GM18502 (cell line): ENCODE results near the gene SNX32.

Experiments
- ATAC-seq: cut with Tn5 transposase; IDR thresholded peaks from one replicate; pipeline ENCODE4 v1.9.1; 2021; ENCODE audit warnings: mild to moderate bottlenecking; ENCODE audit not compliant: unreplicated experiment, poor library complexity

SNX32 gene

GRCh38 chr11:65854852-65855837 lies 21.4 kb downstream of the SNX32 start:
- no peak for ATAC-seq

GRCh38 chr11:65855927-65856363 lies 22.2 kb downstream of the SNX32 start:
- ATAC-seq: no peak

- ATAC-seq: peak; percentile 21
Observed at GRCh38 chr11:65856689-65857499, 23.1 kb downstream of the SNX32 start.

DNA sequence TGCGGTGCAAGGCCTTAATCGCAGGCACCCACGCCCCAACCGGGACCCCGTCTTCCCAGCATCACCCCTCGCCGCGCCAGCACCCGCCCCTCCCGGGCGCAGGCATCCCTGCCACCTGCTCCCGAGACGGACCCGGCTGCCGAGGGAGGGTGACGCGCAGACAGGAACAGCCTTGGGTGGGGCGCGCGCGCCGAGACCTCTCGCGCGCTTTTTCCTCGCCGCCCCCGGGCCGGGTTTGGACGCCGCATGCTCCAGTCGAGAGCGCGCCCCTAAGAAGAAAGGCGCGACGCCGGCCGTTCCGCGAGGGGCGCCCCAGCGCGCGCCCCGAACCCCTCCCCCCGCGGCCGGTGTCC lies 23.7 kb downstream of the SNX32 start:
- ATAC-seq: peak; percentile 1

- peak; percentile 52 for ATAC-seq
Observed at GRCh38 chr11:65857853-65858680, 24.3 kb downstream of the SNX32 start, which contains the start of gene CFL1. Gene CFL1 (minus strand): TSS chr11:65858180. CDS start chr11:65858099, 81 bp downstream.

GRCh38 chr11:65858681-65859087 lies 24.9 kb downstream of the SNX32 start:
- no peak for ATAC-seq

- ATAC-seq: peak; percentile 58
Observed at GRCh38 chr11:65859095-65859811, 25.5 kb downstream of the SNX32 start.

GRCh38 chr11:65859812-65860277 lies 26.1 kb downstream of the SNX32 start:
- ATAC-seq: no peak

DNA sequence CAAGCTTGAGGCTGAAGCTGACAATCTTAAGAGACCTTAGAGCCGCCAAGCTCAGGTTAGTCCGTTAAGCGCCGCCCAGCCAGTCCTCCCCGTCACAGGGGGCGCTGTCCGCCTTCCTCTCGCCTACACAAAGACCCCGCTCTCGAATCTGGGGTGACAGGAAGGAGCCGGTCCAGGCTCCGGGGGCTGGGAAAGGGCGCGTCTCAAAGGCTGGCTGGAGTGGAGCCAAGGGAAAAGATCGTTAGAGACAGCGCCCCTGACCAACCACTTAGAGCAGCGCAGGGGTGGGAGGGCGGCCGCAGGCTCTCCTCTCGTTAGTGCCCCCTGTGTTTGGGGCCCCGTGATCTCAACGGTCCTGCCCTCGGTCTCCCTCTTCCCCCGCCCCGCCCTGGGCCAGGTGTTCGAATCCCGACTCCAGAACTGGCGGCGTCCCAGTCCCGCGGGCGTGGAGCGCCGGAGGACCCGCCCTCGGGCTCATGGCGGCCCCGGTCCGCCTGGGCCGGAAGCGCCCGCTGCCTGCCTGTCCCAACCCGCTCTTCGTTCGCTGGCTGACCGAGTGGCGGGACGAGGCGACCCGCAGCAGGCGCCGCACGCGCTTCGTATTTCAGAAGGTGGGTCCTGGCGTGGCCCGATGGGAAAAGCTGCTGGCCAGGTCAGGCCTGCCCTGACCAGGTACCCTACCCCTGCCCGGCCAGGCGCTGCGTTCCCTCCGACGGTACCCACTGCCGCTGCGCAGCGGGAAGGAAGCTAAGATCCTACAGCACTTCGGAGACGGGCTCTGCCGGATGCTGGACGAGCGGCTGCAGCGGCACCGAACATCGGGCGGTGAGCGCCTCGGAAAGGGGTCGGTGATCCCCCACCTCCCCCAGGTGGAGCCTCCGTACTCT lies 26.8 kb downstream of the SNX32 start, which contains the start of gene MUS81:
Gene MUS81, plus strand, starts transcription at position 156 of the 887 bp plus-strand sequence. Its CDS starts 321 bp downstream, at position 477.
- peak; percentile 27 for ATAC-seq

DNA sequence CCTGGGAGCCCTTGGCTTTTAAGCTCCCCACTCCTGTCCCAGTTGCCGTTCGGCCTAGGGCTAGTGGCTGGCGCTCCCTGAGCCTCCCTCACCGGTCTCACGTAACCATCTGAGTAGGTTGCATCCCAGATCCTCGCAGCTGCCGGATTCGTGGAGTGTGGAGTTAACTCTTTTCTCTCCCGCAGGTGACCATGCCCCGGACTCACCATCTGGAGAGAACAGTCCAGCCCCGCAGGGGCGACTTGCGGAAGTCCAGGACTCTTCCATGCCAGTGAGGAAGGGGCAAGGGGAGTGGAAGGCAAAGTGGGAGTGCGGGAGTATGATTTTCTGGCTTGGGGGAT lies 27.4 kb downstream of the SNX32 start:
- no peak for ATAC-seq

DNA sequence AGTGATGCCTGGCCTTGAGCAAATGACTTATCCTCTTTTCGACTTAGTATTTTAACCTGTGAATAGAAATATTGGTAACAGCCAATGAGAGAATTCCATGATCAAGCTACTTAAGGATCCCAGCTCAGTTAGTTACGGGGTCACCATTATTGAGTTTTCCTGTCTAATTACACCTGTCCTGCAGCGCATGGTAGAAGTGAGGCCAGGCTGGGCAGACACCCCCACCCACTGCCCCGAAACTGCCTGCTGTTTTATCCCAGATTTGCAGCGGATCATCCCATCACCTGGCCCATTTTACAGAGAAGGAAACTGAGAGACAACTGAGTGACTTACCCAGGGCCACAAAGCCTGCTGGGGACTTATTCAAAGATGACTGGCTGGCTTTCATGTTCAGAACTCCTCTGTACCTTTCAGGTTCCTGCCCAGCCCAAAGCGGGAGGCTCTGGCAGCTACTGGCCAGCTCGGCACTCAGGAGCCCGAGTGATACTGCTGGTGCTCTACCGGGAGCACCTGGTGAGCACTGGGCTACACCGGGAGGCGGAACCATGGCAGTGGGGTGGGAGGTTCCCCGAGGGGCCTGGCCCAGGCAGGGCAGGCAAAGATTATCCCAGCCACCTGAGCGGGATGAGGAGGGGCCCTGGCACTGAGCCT lies 27.9 kb downstream of the SNX32 start:
- ATAC-seq: no peak

GRCh38 chr11:65862191-65862735 lies 28.5 kb downstream of the SNX32 start:
- no peak for ATAC-seq

DNA sequence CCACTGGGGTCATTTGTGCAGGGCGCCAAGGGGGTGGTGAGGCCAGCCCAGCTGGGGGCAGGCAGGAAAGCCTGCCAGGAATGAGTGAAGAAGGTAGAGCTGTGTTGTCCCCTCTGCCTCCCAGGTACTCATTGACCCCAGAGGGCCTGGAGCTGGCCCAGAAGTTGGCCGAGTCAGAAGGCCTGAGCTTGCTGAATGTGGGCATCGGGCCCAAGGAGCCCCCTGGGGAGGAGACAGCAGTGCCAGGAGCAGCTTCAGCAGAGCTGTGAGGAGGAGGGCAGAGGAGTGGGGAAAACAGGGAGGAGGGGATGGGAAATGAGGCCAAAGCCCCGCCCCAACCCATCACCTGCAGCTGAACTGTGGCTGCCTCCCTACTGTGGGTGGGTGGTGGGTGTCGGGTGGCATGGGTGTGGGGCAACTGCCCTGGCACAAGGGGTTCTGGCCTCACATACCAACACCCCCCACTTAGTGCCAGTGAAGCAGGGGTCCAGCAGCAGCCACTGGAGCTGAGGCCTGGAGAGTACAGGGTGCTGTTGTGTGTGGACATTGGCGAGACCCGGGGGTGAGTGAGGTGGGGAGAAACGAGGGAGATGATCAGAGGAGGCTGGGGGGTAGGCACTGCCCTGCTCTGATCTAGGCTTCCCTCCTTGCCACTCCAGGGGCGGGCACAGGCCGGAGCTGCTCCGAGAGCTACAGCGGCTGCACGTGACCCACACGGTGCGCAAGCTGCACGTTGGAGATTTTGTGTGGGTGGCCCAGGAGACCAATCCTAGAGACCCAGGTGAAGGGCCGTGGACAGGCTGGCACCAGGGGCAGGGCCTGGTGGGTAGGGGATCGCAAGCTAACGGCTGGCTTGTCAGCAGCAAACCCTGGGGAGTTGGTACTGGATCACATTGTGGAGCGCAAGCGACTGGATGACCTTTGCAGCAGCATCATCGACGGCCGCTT lies 29.5 kb downstream of the SNX32 start:
- no peak for ATAC-seq

GRCh38 chr11:65863889-65864705 lies 30.3 kb downstream of the SNX32 start:
- no peak for ATAC-seq

DNA sequence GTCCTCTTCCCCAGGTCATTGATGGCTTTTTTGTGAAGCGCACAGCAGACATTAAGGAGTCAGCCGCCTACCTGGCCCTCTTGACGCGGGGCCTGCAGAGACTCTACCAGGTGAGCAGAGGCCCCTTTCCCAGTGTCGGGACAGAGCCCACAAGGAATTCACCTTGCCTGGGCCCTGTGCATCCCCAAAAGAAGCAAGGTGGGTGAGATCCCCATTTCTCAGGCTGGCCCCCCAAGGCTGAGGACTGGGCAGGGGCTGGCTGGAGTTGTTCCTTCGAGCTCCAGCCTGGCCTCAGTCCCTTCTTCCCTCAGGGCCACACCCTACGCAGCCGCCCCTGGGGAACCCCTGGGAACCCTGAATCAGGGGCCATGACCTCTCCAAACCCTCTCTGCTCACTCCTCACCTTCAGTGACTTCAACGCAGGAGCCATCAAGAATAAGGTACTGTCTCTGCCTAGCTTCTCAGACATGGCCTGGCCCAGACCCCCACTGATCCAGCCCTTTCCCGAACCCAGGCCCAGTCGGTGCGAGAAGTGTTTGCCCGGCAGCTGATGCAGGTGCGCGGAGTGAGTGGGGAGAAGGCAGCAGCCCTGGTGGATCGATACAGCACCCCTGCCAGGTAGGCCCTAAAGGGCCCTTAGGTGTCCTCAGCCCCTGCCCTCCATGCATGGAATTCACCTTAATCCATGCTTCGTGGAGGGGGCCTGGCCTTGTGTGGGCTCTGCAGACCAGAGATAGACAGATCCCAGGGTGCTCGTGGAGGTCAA lies 31.1 kb downstream of the SNX32 start:
- ATAC-seq: no peak
